ENCODE measurements around the gene CPSF4L. TPM values are rescaled to one million over a fixed set of nuclear protein-coding genes. Genes with fewer than 3 reads are reported as not detected.

CPSF4L gene
- total RNA-seq, 2 experiments from 2014 or later = not detected

DNA sequence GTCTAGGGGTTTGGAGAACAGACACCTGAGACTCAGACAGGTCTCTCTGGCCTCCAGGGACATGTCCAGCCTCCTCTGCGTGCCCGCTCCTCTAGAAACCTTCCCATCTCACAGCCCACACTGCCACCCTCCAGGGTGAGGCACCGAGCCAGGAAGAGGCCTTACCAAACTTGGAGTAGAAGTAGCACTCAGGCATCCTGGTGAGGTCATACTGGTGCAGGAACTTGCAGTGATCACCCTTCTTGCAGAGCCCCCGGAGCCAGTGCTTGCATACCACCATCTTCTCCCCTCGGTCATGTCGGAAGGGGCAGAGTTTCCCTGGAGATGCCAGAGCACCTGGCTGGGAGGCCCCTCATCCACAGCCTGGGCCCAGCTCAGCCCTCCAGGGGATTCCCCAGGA, 4.2 kb downstream of the CPSF4L start:
- Histone ChIP-seq H3K9me3 (ENCODE audit: low read length) (no peaks in the 10 kb centered on the region), H3K4me2 (ENCODE audit: low read length) (no peak overlapping the region), H4K20me1 (ENCODE audit: insufficient read depth, low read length) (no peaks in the 10 kb centered on the region), H3K36me3 (ENCODE audit: insufficient read depth, low read length) (no peaks in the 10 kb centered on the region), H3K9me2 (ENCODE audit: insufficient read depth, low read length) (no peaks in the 10 kb centered on the region), H3K27ac (ENCODE audit: low read depth, low read length, poor library complexity, severe bottlenecking) (no peak overlapping the region), H3K4me1 (ENCODE audit: insufficient read depth, low read length, poor library complexity, severe bottlenecking) (no peaks in the 10 kb centered on the region), H3K4me3 (ENCODE audit: low read depth, low read length, poor library complexity, severe bottlenecking) (no peak overlapping the region), H2AFZ (ENCODE audit: low read length) (no peak overlapping the region), H3K79me2 (ENCODE audit: insufficient read depth, low read depth, low read length) (no peaks in the 10 kb centered on the region)
- DNase-seq (ENCODE audit: low spot score) = no peak
- ChIA-PET CTCF (ENCODE audit: unreplicated experiment) (interaction anchor here (0.9 kb wide), 1 partner anchor 112 kb away, joined by 3 read pairs; no protein-coding TSS in a partner anchor), POLR2A (no interaction called here)
- BruUV-seq (replicated peaks) = no TSS peak
- intact Hi-C loops (cut with micrococcal nuclease; ENCODE audit: unreplicated experiment) = loop anchor here (10.0 kb wide), 1 partner anchor 693 kb away; no protein-coding TSS in a partner anchor
- TF ChIP-seq, protein P1, sequence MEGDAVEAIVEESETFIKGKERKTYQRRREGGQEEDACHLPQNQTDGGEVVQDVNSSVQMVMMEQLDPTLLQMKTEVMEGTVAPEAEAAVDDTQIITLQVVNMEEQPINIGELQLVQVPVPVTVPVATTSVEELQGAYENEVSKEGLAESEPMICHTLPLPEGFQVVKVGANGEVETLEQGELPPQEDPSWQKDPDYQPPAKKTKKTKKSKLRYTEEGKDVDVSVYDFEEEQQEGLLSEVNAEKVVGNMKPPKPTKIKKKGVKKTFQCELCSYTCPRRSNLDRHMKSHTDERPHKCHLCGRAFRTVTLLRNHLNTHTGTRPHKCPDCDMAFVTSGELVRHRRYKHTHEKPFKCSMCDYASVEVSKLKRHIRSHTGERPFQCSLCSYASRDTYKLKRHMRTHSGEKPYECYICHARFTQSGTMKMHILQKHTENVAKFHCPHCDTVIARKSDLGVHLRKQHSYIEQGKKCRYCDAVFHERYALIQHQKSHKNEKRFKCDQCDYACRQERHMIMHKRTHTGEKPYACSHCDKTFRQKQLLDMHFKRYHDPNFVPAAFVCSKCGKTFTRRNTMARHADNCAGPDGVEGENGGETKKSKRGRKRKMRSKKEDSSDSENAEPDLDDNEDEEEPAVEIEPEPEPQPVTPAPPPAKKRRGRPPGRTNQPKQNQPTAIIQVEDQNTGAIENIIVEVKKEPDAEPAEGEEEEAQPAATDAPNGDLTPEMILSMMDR (conservative IDR thresholded peaks at IDR 0.05; ENCODE audit: low read length) = no peak
- TF ChIP-seq EZH2phosphoT487 (IDR thresholded peaks at IDR 0.05; ENCODE audit: borderline replicate concordance, low read depth, low read length) = no peak

DNA sequence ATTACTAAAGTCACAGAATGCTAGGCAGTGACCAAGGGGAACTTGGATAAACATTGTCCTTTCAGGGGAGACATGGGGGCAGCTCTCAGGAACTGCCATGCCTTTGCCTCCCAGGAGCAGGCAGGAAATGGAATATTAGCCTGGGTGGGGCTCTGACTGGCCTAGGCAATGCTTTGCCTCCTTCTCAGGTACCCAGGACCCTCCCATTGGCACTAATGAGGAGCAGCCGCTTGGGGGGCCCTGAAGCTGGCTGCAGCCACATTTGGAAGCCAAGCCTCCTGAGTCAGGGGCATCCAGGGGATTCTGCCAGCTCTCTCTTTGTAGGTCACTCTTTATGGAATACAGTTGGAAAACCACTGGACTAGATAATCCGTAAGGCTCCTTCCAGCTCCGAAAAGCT, 5.5 kb downstream of the CPSF4L start:
- Histone ChIP-seq H4K20me1 (ENCODE audit: insufficient read depth, low read length) (no peaks in the 10 kb centered on the region), H3K9me2 (ENCODE audit: insufficient read depth, low read length) (no peaks in the 10 kb centered on the region), H3K4me2 (ENCODE audit: low read length) (no peak overlapping the region), H3K27ac (ENCODE audit: low read depth, low read length, poor library complexity, severe bottlenecking) (no peak overlapping the region), H3K79me2 (ENCODE audit: insufficient read depth, low read depth, low read length) (no peaks in the 10 kb centered on the region), H3K4me3 (ENCODE audit: low read depth, low read length, poor library complexity, severe bottlenecking) (no peak overlapping the region), H3K36me3 (ENCODE audit: insufficient read depth, low read length) (no peaks in the 10 kb centered on the region), H3K9me3 (ENCODE audit: low read length) (no peaks in the 10 kb centered on the region), H2AFZ (ENCODE audit: low read length) (no peak overlapping the region), H3K4me1 (ENCODE audit: insufficient read depth, low read length, poor library complexity, severe bottlenecking) (no peaks in the 10 kb centered on the region)
- TF ChIP-seq, protein P1 (conservative IDR thresholded peaks at IDR 0.05; ENCODE audit: low read length) = no peak
- TF ChIP-seq EZH2phosphoT487 (IDR thresholded peaks at IDR 0.05; ENCODE audit: borderline replicate concordance, low read depth, low read length) = no peak
- no TSS peak for BruUV-seq (replicated peaks)
- intact Hi-C loops (cut with micrococcal nuclease; ENCODE audit: unreplicated experiment) = loop anchor here (10.0 kb wide), 1 partner anchor 691 kb away; no protein-coding TSS in a partner anchor
- ChIA-PET POLR2A (no interaction called here), CTCF (ENCODE audit: unreplicated experiment) (interaction anchor here (0.5 to 1.0 kb wide), 2 partner anchors 14 to 109 kb away, joined by 3 read pairs; no protein-coding TSS in a partner anchor)
- no peak for DNase-seq (ENCODE audit: low spot score)

DNA sequence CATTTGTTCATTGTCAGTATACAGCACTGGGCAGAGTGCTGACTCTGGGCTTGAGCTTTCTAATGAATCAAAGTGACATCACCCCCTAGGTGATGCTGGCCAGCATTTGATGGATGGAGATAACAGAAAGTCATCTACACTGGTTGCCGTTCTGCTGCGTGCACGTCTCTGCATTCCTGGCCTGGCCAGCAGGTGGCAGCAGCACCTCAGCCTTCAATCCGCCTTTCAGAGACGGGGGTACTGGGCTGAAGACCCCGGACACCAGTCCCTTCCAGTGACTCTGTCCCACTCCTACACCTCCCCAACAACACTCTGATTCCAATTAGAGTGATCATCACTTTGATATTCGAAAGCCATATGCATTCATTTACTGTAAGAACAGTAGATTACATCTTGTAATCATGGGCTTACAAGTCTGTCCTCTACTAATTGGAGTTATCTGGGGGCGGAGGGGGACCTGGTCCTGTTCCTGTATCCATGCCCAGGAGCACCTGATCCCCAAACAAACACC, 6.0 kb downstream of the CPSF4L start:
- Histone ChIP-seq H4K20me1 (ENCODE audit: insufficient read depth, low read length) (no peaks in the 10 kb centered on the region), H3K79me2 (ENCODE audit: insufficient read depth, low read depth, low read length) (no peaks in the 10 kb centered on the region), H3K4me1 (ENCODE audit: insufficient read depth, low read length, poor library complexity, severe bottlenecking) (no peaks in the 10 kb centered on the region), H2AFZ (ENCODE audit: low read length) (no peak overlapping the region), H3K4me2 (ENCODE audit: low read length) (no peak overlapping the region), H3K9me3 (ENCODE audit: low read length) (no peaks in the 10 kb centered on the region), H3K9me2 (ENCODE audit: insufficient read depth, low read length) (no peaks in the 10 kb centered on the region), H3K36me3 (ENCODE audit: insufficient read depth, low read length) (no peaks in the 10 kb centered on the region), H3K27ac (ENCODE audit: low read depth, low read length, poor library complexity, severe bottlenecking) (no peak overlapping the region), H3K4me3 (ENCODE audit: low read depth, low read length, poor library complexity, severe bottlenecking) (no peak overlapping the region)
- intact Hi-C loops (cut with micrococcal nuclease; ENCODE audit: unreplicated experiment) = loop anchor here (1.0 to 10.0 kb wide), 3 partner anchors 115 to 691 kb away; no protein-coding TSS in a partner anchor
- DNase-seq (ENCODE audit: low spot score) = peak; percentile 66
- BruUV-seq (replicated peaks) = no TSS peak
- TF ChIP-seq, protein P1 (conservative IDR thresholded peaks at IDR 0.05; ENCODE audit: low read length) = peak; percentile 100
- TF ChIP-seq EZH2phosphoT487 (IDR thresholded peaks at IDR 0.05; ENCODE audit: borderline replicate concordance, low read depth, low read length) = no peak
- POLR2A ChIA-PET = no interaction called here
- CTCF ChIA-PET (ENCODE audit: unreplicated experiment) = interaction anchor here (0.5 to 1.0 kb wide), 2 partner anchors 13 to 109 kb away, joined by 3 read pairs; no protein-coding TSS in a partner anchor

Measured in OCI-LY7 (cell line).